ENCODE data around the gene EVI2A. TPM values are rescaled to one million over a fixed set of nuclear protein-coding genes. Genes with fewer than 3 reads are reported as not detected.
"Not testable (repeated sequence)": the region's sequence is repeated elsewhere in the genome, so short reads cannot be mapped to it uniquely, and the experiment has no call there.

EVI2A gene
- total RNA-seq, result 10 to 100 TPM in 1 of 2 donors, 1 to 10 TPM in 1; 5.5 to 11.2 TPM
- long read RNA-seq, donor 1, partial matches to known transcripts, result 0 of 1 reads
- long read RNA-seq, donor 1, other reads (novel, unspliced or antisense), result 0 of 1 reads
- long read RNA-seq, donor 2, transcript EVI2A-203 (2 exons, 1,854 nt), result major isoform, 5 of 5 reads
- long read RNA-seq, donor 2, partial matches to known transcripts, result 0 of 5 reads
- long read RNA-seq, donor 2, other reads (novel, unspliced or antisense), result 0 of 5 reads

GRCh38 chr17:31321481-31321880, at the start of gene EVI2A:
EVI2A (minus strand) TSS chr17:31321622; CDS start chr17:31319013, 2,609 bp downstream.
- peak; percentile 52 for DNase-seq (ENCODE audit: low spot score)
- intact Hi-C loops (cut with DNase I), result no loop called here

GRCh38 chr17:31369266-31369665, 47.8 kb upstream of the EVI2A start:
- intact Hi-C loops (cut with DNase I), result no loop called here
- no peak for DNase-seq (ENCODE audit: low spot score)

- DNase-seq (ENCODE audit: low spot score), result no peak
- intact Hi-C loops (cut with DNase I), result no loop called here
These were observed 44.7 kb upstream of the EVI2A start for GRCh38 chr17:31366088-31366487.

GRCh38 chr17:31364012-31364411, 42.6 kb upstream of the EVI2A start:
- DNase-seq (ENCODE audit: low spot score), result no peak
- intact Hi-C loops (cut with DNase I), result no loop called here

- no peak for DNase-seq (ENCODE audit: low spot score)
- intact Hi-C loops (cut with DNase I), result no loop called here
These were observed 36.5 kb upstream of the EVI2A start for GRCh38 chr17:31357839-31358394.

GRCh38 chr17:31357091-31357490, 35.7 kb upstream of the EVI2A start:
- DNase-seq (ENCODE audit: low spot score), result no peak
- intact Hi-C loops (cut with DNase I), result no loop called here

GRCh38 chr17:31355935-31356334, 34.5 kb upstream of the EVI2A start:
- DNase-seq (ENCODE audit: low spot score), result no peak
- intact Hi-C loops (cut with DNase I), result no loop called here

GRCh38 chr17:31349454-31349853, 28.0 kb upstream of the EVI2A start:
- DNase-seq (ENCODE audit: low spot score), result no peak

GRCh38 chr17:31345191-31345747, 23.8 kb upstream of the EVI2A start:
- DNase-seq (ENCODE audit: low spot score), result not testable (repeated sequence)

More at GRCh38 chr17:31349454-31349853, 28.0 kb upstream of the EVI2A start:
- intact Hi-C loops (cut with DNase I), result no loop called here

GRCh38 chr17:31339906-31340661, 18.7 kb upstream of the EVI2A start:
- intact Hi-C loops (cut with DNase I), result no loop called here
- no peak for DNase-seq (ENCODE audit: low spot score)

More at GRCh38 chr17:31345191-31345747, 23.8 kb upstream of the EVI2A start:
- intact Hi-C loops (cut with DNase I), result not testable (repeated sequence)

GRCh38 chr17:31329221-31329620, 7.8 kb upstream of the EVI2A start:
- intact Hi-C loops (cut with DNase I), result no loop called here
- no peak for DNase-seq (ENCODE audit: low spot score)

- DNase-seq (ENCODE audit: low spot score), result no peak
- intact Hi-C loops (cut with DNase I), result no loop called here
These were observed 6.7 kb upstream of the EVI2A start for GRCh38 chr17:31328160-31328535.

GRCh38 chr17:31327534-31328159, 6.2 kb upstream of the EVI2A start:
- no peak for DNase-seq (ENCODE audit: low spot score)
- intact Hi-C loops (cut with DNase I), result no loop called here

- DNase-seq (ENCODE audit: low spot score), result no peak
- intact Hi-C loops (cut with DNase I), result no loop called here
These were observed 2.1 kb upstream of the EVI2A start for GRCh38 chr17:31323551-31323950.

GRCh38 chr17:31321966-31322365, 544 bp upstream of the EVI2A start:
- DNase-seq (ENCODE audit: low spot score), result no peak
- intact Hi-C loops (cut with DNase I), result no loop called here

- no peak for DNase-seq (ENCODE audit: low spot score)
- intact Hi-C loops (cut with DNase I), result no loop called here
These were observed 631 bp downstream of the EVI2A start for GRCh38 chr17:31320791-31321190.

GRCh38 chr17:31320241-31320640, 1.2 kb downstream of the EVI2A start:
- intact Hi-C loops (cut with DNase I), result no loop called here
- no peak for DNase-seq (ENCODE audit: low spot score)

- no peak for DNase-seq (ENCODE audit: low spot score)
- intact Hi-C loops (cut with DNase I), result no loop called here
These were observed 2.4 kb downstream of the EVI2A start for GRCh38 chr17:31318851-31319661.

- intact Hi-C loops (cut with DNase I), result no loop called here
- DNase-seq (ENCODE audit: low spot score), result peak; percentile 84
These were observed 3.1 kb downstream of the EVI2A start for GRCh38 chr17:31318298-31318801.

All from posterior vena cava (tissue), 2 donors.